ENCODE measurements around the gene CYP24A1. TPM values are rescaled to one million over a fixed set of nuclear protein-coding genes. Genes with fewer than 3 reads are reported as not detected.

The CYP24A1 gene
- total and polyA plus RNA-seq, 2 of the 13 experiments (the other 11 are each of a cell fraction or from before 2014, with no cell fraction given), result 9.4 to 32.7 TPM

DNA sequence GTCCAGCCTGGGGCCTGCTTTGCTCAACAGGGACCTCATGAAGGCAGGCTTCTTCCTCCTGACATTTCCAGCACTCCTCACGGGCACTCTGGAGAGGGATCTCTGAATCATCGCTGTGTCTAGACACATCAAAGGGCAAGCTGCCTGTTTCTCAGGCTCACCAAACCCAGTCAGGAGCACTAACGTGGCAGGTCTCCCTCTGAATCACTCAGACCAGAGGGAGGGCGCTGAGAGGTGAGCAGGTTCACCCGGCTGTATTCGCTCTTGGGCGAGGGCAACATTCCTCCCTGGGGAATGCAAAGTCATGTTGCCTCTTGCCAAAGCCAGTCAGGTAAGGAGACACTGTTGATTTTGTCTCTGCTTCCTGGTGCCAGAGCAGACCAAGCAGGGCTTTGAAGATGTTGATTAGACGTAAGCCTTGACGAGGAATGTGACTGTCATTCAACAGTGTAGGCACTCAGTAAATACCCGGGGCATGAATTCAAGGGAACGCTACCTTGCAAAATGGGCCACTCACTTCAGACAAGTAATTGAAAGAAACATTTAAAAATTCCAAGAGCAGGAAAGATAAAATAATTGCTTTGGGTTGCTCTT lies 50.1 kb downstream of the CYP24A1 start (continued):
- TF ChIP-seq, protein P1, sequence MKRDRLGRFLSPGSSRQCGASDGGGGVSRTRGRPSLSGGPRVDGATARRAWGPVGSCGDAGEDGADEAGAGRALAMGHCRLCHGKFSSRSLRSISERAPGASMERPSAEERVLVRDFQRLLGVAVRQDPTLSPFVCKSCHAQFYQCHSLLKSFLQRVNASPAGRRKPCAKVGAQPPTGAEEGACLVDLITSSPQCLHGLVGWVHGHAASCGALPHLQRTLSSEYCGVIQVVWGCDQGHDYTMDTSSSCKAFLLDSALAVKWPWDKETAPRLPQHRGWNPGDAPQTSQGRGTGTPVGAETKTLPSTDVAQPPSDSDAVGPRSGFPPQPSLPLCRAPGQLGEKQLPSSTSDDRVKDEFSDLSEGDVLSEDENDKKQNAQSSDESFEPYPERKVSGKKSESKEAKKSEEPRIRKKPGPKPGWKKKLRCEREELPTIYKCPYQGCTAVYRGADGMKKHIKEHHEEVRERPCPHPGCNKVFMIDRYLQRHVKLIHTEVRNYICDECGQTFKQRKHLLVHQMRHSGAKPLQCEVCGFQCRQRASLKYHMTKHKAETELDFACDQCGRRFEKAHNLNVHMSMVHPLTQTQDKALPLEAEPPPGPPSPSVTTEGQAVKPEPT (CRISPR knock-in tag; IDR thresholded peaks at IDR 0.05; ENCODE audit: low read depth), result 0 out of 2 replicates have a peak, but pooled peaks have one; percentile 72
- TF ChIP-seq CENPT (CRISPR knock-in tag; IDR thresholded peaks at IDR 0.05; ENCODE audit: low read depth), result no peak
- peak; percentile 99 for TF ChIP-seq NCOA2 (CRISPR knock-in tag; IDR thresholded peaks at IDR 0.05)
- TF ChIP-seq KAT7 (CRISPR knock-in tag; IDR thresholded peaks at IDR 0.05; ENCODE audit: borderline replicate concordance), result no peak; the same call in 1 of the 2 replicates
- no peak for TF ChIP-seq ZBTB3 (CRISPR knock-in tag; IDR thresholded peaks at IDR 0.05; ENCODE audit: borderline replicate concordance, low read depth)
- TF ChIP-seq, protein P2, sequence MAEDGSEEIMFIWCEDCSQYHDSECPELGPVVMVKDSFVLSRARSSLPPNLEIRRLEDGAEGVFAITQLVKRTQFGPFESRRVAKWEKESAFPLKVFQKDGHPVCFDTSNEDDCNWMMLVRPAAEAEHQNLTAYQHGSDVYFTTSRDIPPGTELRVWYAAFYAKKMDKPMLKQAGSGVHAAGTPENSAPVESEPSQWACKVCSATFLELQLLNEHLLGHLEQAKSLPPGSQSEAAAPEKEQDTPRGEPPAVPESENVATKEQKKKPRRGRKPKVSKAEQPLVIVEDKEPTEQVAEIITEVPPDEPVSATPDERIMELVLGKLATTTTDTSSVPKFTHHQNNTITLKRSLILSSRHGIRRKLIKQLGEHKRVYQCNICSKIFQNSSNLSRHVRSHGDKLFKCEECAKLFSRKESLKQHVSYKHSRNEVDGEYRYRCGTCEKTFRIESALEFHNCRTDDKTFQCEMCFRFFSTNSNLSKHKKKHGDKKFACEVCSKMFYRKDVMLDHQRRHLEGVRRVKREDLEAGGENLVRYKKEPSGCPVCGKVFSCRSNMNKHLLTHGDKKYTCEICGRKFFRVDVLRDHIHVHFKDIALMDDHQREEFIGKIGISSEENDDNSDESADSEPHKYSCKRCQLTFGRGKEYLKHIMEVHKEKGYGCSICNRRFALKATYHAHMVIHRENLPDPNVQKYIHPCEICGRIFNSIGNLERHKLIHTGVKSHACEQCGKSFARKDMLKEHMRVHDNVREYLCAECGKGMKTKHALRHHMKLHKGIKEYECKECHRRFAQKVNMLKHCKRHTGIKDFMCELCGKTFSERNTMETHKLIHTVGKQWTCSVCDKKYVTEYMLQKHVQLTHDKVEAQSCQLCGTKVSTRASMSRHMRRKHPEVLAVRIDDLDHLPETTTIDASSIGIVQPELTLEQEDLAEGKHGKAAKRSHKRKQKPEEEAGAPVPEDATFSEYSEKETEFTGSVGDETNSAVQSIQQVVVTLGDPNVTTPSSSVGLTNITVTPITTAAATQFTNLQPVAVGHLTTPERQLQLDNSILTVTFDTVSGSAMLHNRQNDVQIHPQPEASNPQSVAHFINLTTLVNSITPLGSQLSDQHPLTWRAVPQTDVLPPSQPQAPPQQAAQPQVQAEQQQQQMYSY (CRISPR knock-in tag; IDR thresholded peaks at IDR 0.05), result peak; percentile 55; the same call in 1 of the 2 replicates
- peak; percentile 79 for TF ChIP-seq POGZ (CRISPR knock-in tag; IDR thresholded peaks at IDR 0.05)
- TF ChIP-seq ZNF792 (CRISPR knock-in tag; IDR thresholded peaks at IDR 0.05), result no peak; the same call in none of the 2 replicates
- TF ChIP-seq, protein P3, sequence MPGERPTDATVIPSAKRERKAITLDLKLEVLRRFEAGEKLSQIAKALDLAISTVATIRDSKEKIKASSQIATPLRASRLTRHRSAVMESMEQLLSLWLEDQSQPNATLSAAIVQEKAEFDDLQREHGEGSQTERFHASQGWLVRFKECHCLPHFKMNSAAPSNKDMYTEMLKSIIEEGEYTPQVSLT (CRISPR knock-in tag; IDR thresholded peaks at IDR 0.05; ENCODE audit: borderline replicate concordance, low read depth), result no peak; the same call in 1 of the 2 replicates
- no peak for TF ChIP-seq ELK4 (CRISPR knock-in tag; IDR thresholded peaks at IDR 0.05; ENCODE audit: borderline replicate concordance)
- no peak for TF ChIP-seq ZFAT (CRISPR knock-in tag; conservative IDR thresholded peaks at IDR 0.05)
- no peak for TF ChIP-seq RNF219 (CRISPR knock-in tag; IDR thresholded peaks at IDR 0.05)
- TF ChIP-seq, protein P4, sequence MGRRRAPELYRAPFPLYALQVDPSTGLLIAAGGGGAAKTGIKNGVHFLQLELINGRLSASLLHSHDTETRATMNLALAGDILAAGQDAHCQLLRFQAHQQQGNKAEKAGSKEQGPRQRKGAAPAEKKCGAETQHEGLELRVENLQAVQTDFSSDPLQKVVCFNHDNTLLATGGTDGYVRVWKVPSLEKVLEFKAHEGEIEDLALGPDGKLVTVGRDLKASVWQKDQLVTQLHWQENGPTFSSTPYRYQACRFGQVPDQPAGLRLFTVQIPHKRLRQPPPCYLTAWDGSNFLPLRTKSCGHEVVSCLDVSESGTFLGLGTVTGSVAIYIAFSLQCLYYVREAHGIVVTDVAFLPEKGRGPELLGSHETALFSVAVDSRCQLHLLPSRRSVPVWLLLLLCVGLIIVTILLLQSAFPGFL (CRISPR knock-in tag; IDR thresholded peaks at IDR 0.05), result no peak
- TF ChIP-seq ZSCAN21 (CRISPR knock-in tag; IDR thresholded peaks at IDR 0.05; ENCODE audit: borderline replicate concordance), result peak; percentile 97
- no peak for TF ChIP-seq ZNF160 (CRISPR knock-in tag; IDR thresholded peaks at IDR 0.05)
- peak; percentile 73; the same call in 1 of the 2 replicates for TF ChIP-seq ZSCAN20 (CRISPR knock-in tag; IDR thresholded peaks at IDR 0.05; ENCODE audit: borderline replicate concordance)
- TF ChIP-seq, protein P5, sequence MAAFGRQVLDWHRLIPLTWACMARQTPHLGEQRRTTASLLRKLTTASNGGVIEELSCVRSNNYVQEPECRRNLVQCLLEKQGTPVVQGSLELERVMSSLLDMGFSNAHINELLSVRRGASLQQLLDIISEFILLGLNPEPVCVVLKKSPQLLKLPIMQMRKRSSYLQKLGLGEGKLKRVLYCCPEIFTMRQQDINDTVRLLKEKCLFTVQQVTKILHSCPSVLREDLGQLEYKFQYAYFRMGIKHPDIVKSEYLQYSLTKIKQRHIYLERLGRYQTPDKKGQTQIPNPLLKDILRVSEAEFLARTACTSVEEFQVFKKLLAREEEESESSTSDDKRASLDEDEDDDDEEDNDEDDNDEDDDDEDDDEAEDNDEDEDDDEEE (CRISPR knock-in tag; IDR thresholded peaks at IDR 0.05), result 0 out of 2 replicates have a peak, but pooled peaks have one; percentile 38
